ENCODE data around the gene DPP6. TPM values are rescaled to one million over a fixed set of nuclear protein-coding genes. Genes with fewer than 3 reads are reported as not detected.
"Not testable (repeated sequence)": the region's sequence is repeated elsewhere in the genome, so short reads cannot be mapped to it uniquely, and the experiment has no call there.

The DPP6 gene
- polyA plus RNA-seq, 1 donor (not counting 4 experiments of a cell fraction or from before 2014, with no cell fraction given): not detected

- no peak for FAIRE-seq
Measured at GRCh38 chr7:154929006-154929726, 877.0 kb downstream of the DPP6 start.

GRCh38 chr7:154931906-154932305, 879.7 kb downstream of the DPP6 start:
- TF ChIP-seq CTCF (optimal IDR thresholded peaks at IDR 0.05 in 1 of 3, IDR thresholded peaks at IDR 0.05 in 1 of 3, conservative IDR thresholded peaks at IDR 0.05 in 1 of 3; ENCODE audit: extremely low read depth in 1 of 3, insufficient read depth in 2 of 3, low read length in 3 of 3): no peak
- no peak for TF ChIP-seq EZH2 (IDR thresholded peaks at IDR 0.05; ENCODE audit: low read length)
- no peak overlapping the region for H3K27ac ChIP-seq (ENCODE audit: control insufficient read depth, insufficient read depth, low read length)
- no peak overlapping the region for H2AFZ ChIP-seq (ENCODE audit: control insufficient read depth, low read length)
- H3K79me2 ChIP-seq (ENCODE audit: control insufficient read depth, insufficient read depth, low read length): no peaks in the 10 kb centered on the region
- H3K9me3 ChIP-seq (ENCODE audit: control insufficient read depth, low read depth, low read length): peaks cover 2% of the 10 kb centered on the region
- FAIRE-seq: no peak
- no peak overlapping the region for H3K4me2 ChIP-seq (ENCODE audit: control insufficient read depth, extremely low read depth, insufficient read depth, low read depth, low read length)
- dilution Hi-C loops (cut with MboI; ENCODE audit: extremely low pct_ligation_motif_present, low sequenced_read_pairs): no loop called here
- no peaks in the 10 kb centered on the region for H3K9me1 ChIP-seq (ENCODE audit: control insufficient read depth, extremely low read depth, insufficient read depth, low read length)
- no peaks in the 10 kb centered on the region for H3K27me3 ChIP-seq (ENCODE audit: control insufficient read depth, extremely low read depth, insufficient read depth, low read length)
- no peaks in the 10 kb centered on the region for H4K20me1 ChIP-seq (ENCODE audit: control insufficient read depth, extremely low read depth, insufficient read depth, low read length)
- no peak overlapping the region for H3K4me3 ChIP-seq (ENCODE audit: control insufficient read depth in 2 of 3, extremely low read depth in 1 of 3, insufficient read depth in 2 of 3, low read depth in 1 of 3, low read length in 3 of 3)
- no peak overlapping the region for H3K9ac ChIP-seq (ENCODE audit: control insufficient read depth, extremely low read depth, insufficient read depth, low read length)
- peaks cover 2% of the 10 kb centered on the region for H3K4me1 ChIP-seq (ENCODE audit: control insufficient read depth, extremely low read depth, insufficient read depth, low read length)
- DNase-seq (ENCODE audit: low read depth, low spot score): no peak
- no peaks in the 10 kb centered on the region for H3K36me3 ChIP-seq (ENCODE audit: control insufficient read depth in 2 of 2, extremely low read depth in 1 of 2, insufficient read depth in 2 of 2, low read length in 2 of 2)

More at GRCh38 chr7:154929006-154929726, 877.0 kb downstream of the DPP6 start:
- no peaks in the 10 kb centered on the region for H3K36me3 ChIP-seq (ENCODE audit: control insufficient read depth in 2 of 2, extremely low read depth in 1 of 2, insufficient read depth in 2 of 2, low read length in 2 of 2)
- no peaks in the 10 kb centered on the region for H4K20me1 ChIP-seq (ENCODE audit: control insufficient read depth, extremely low read depth, insufficient read depth, low read length)
- H2AFZ ChIP-seq (ENCODE audit: control insufficient read depth, low read length): peak overlapping the region; percentile 97
- peaks cover 2% of the 10 kb centered on the region for H3K4me1 ChIP-seq (ENCODE audit: control insufficient read depth, extremely low read depth, insufficient read depth, low read length)
- H3K4me2 ChIP-seq (ENCODE audit: control insufficient read depth, extremely low read depth, insufficient read depth, low read depth, low read length): peak overlapping the region; percentile 91
- H3K9ac ChIP-seq (ENCODE audit: control insufficient read depth, extremely low read depth, insufficient read depth, low read length): peak overlapping the region; percentile 75
- H3K27me3 ChIP-seq (ENCODE audit: control insufficient read depth, extremely low read depth, insufficient read depth, low read length): no peaks in the 10 kb centered on the region
- peak overlapping the region; percentile 59 for H3K27ac ChIP-seq (ENCODE audit: control insufficient read depth, insufficient read depth, low read length)
- no peaks in the 10 kb centered on the region for H3K9me1 ChIP-seq (ENCODE audit: control insufficient read depth, extremely low read depth, insufficient read depth, low read length)
- H3K79me2 ChIP-seq (ENCODE audit: control insufficient read depth, insufficient read depth, low read length): no peaks in the 10 kb centered on the region
- TF ChIP-seq CTCF (optimal IDR thresholded peaks at IDR 0.05 in 1 of 3, IDR thresholded peaks at IDR 0.05 in 1 of 3, conservative IDR thresholded peaks at IDR 0.05 in 1 of 3; ENCODE audit: extremely low read depth in 1 of 3, insufficient read depth in 2 of 3, low read length in 3 of 3) (no peak), EZH2 (IDR thresholded peaks at IDR 0.05; ENCODE audit: low read length) (no peak)
- DNase-seq (ENCODE audit: low read depth, low spot score): no peak
- H3K9me3 ChIP-seq (ENCODE audit: control insufficient read depth, low read depth, low read length): no peaks in the 10 kb centered on the region
- dilution Hi-C loops (cut with MboI; ENCODE audit: extremely low pct_ligation_motif_present, low sequenced_read_pairs): no loop called here
- peak overlapping the region; percentile 43 to 89 (median 72) for H3K4me3 ChIP-seq (ENCODE audit: control insufficient read depth in 2 of 3, extremely low read depth in 1 of 3, insufficient read depth in 2 of 3, low read depth in 1 of 3, low read length in 3 of 3)

GRCh38 chr7:154934353-154934952, 882.3 kb downstream of the DPP6 start:
- H3K9me3 ChIP-seq (ENCODE audit: control insufficient read depth, low read depth, low read length); H3K27ac ChIP-seq (ENCODE audit: control insufficient read depth, insufficient read depth, low read length); H2AFZ ChIP-seq (ENCODE audit: control insufficient read depth, low read length); H3K9me1 ChIP-seq (ENCODE audit: control insufficient read depth, extremely low read depth, insufficient read depth, low read length); H3K27me3 ChIP-seq (ENCODE audit: control insufficient read depth, extremely low read depth, insufficient read depth, low read length); dilution Hi-C loops (cut with MboI; ENCODE audit: extremely low pct_ligation_motif_present, low sequenced_read_pairs); DNase-seq (ENCODE audit: low read depth, low spot score); H3K4me2 ChIP-seq (ENCODE audit: control insufficient read depth, extremely low read depth, insufficient read depth, low read depth, low read length); FAIRE-seq; H3K79me2 ChIP-seq (ENCODE audit: control insufficient read depth, insufficient read depth, low read length); H3K9ac ChIP-seq (ENCODE audit: control insufficient read depth, extremely low read depth, insufficient read depth, low read length); H3K4me1 ChIP-seq (ENCODE audit: control insufficient read depth, extremely low read depth, insufficient read depth, low read length); H3K36me3 ChIP-seq (ENCODE audit: control insufficient read depth in 2 of 2, extremely low read depth in 1 of 2, insufficient read depth in 2 of 2, low read length in 2 of 2); H4K20me1 ChIP-seq (ENCODE audit: control insufficient read depth, extremely low read depth, insufficient read depth, low read length); H3K4me3 ChIP-seq (ENCODE audit: control insufficient read depth in 2 of 3, extremely low read depth in 1 of 3, insufficient read depth in 2 of 3, low read depth in 1 of 3, low read length in 3 of 3): not testable (repeated sequence)

Measured in keratinocyte (primary cell).